ENCODE data around the gene MOCOS. TPM values are rescaled to one million over a fixed set of nuclear protein-coding genes. Genes with fewer than 3 reads are reported as not detected.
A peak's percentile ranks its signal among the peaks of the same experiment; 100 is the strongest.

MOCOS gene
- total RNA-seq, 1 donor from 2014 or later = 0.38 TPM

DNA sequence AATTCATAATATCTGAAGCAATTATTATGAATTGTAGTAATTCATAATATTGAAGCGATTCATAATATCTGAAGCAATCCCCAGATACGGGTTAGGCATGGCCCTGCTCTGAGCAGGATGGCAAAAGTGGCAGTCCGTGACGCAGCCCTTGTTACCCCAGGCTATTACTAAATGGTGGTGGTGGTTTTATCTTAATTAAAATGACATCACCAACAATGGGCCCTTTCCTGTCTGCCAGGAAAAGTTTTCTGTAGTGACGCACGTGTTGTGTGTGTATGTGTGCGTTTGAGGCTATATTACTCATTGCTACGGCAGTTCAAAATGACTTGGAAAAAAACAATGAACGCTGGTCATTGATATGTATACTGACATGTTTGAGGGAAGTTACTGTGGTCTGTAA, 10.6 kb upstream of the MOCOS start:
- DNase-seq (ENCODE audit: missing footprints) (no peak), ATAC-seq (no peak)
- intact Hi-C loops (cut with DNase I) = no loop called here

DNA sequence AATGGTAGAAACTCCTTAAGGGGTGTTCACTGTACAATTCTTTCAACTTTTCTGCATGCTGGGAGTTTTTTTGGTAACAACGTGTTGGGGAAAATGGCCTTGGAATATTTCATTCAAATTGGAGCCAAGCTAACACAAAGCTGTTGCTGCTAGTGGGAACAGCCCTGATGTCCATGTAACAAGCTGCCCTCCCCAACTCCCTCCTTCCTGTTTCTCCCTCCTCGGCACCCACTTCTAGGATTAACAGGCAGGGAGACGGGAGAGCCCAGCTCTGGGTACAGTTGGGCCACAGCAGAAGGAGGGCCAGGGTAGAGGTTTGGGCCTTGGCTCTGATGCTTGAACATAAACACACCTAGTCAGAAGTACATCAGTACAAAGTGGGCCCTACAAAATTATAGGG, 9.4 kb upstream of the MOCOS start:
- intact Hi-C loops (cut with DNase I) = no loop called here
- DNase-seq (ENCODE audit: missing footprints) = no peak

DNA sequence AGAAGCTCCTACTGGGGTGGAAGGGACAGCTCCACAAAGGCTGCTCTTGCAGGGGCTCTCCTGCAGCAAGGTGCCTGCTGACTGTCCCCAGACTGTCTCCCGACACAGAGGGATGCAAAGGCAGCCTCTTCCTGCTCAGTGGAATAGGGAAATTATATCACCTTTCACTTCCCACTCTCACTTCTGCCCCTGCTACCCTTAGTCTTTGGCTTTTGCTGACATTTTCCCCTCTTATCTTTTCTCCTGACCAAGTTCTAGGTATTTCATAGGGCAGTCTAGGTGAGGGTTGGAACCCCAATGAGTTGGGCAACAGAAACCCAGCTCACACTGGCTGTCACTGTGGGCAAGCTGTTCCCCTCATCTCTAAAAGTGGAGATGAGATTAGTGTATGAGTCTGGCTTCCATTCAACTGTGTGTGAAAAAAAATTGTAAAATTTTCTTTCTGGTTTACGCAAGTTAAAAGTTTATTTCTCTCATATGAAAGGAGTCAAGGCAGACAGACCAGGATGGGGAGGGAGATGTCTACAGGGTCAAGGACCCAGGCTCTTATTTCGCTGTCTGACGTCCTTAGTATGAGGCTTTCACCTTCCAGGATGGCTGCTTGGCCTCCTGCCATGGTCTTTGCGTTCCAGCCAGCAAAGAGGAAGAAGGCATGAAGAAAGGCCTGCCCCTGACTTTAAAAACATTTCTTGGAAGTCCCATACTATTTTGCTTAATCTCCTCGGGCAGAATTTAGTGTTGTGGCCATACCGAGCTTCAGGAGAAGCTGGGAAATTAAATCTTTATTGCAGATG, 7.5 kb upstream of the MOCOS start:
- DNase-seq (ENCODE audit: missing footprints) (peak; percentile 84), ATAC-seq (peak; percentile 48)
- intact Hi-C loops (cut with DNase I) = no loop called here

More for the DNA sequence above, 9.4 kb upstream of the MOCOS start:
- ATAC-seq = no peak

DNA sequence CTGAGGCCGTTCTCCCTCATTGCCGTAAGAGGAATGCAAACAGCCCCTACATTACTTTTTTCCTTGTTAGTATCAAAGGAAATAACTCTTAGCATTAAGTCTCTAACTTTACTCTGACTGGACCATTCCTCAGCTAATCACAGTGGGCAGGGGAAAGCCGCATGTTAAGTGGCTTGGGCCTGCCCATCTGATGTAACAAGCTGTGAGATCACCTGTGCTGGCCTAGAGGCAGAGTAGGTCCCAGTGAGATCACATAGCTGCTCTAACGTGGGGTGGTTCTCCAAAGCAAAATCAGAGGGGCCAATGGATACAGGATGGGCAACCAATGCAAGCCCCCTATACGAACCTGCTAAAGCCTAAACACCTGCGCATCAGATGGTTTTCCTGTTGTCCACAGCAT, 5.9 kb upstream of the MOCOS start:
- DNase-seq (ENCODE audit: missing footprints) (no peak), ATAC-seq (no peak)
- intact Hi-C loops (cut with DNase I) = no loop called here

DNA sequence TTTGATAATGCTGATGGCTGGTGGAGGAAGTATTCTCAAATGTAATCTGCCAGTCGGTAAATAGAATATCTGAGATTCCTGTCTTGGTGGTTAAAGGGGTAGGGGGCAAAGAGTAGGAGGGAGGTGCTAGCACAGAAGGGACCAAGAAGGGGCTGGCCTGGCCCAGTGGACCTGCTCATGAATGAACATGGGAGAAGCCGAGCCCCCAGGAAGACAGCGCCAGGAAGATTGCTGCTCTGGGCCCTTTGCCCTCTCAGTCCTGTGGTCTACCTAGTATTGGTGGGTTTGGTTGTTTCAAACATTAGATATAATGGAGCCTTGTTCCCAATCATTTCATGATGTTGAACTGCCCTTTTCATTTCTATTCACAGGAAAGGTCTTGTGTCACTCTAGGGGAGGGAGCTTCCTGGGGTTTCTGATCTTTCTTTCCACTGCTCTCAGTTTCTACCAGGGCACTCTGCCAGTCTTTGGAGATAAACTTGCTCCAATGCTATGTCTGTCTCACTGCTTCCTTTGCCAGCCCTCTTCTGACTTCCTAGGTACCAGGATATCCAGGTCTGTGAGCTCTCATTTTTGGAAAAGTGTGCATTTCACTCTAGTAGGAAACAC, 5.3 kb upstream of the MOCOS start:
- DNase-seq (ENCODE audit: missing footprints) (no peak), ATAC-seq (peak; percentile 43)
- intact Hi-C loops (cut with DNase I) = no loop called here

DNA sequence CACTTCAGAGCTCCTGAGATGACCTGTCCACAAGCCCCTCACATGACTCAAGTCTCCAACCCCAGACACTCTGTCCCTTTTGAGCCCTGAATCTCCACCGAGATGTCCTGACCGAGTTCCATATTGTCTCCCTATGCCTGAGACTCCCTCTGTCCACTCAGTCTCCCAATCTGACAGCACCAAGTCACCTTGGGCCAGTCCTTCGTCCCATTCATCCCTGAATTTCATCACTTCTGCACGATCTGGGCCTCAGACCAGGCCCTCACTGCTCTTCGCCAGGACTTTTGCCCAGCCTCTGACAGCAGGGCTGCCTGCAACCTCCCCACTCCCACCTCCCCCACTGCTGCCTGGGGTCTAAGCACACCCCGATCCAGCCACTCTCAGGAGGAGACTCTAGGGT, 4.3 kb upstream of the MOCOS start:
- intact Hi-C loops (cut with DNase I) = no loop called here
- ATAC-seq (no peak), DNase-seq (ENCODE audit: missing footprints) (no peak)

DNA sequence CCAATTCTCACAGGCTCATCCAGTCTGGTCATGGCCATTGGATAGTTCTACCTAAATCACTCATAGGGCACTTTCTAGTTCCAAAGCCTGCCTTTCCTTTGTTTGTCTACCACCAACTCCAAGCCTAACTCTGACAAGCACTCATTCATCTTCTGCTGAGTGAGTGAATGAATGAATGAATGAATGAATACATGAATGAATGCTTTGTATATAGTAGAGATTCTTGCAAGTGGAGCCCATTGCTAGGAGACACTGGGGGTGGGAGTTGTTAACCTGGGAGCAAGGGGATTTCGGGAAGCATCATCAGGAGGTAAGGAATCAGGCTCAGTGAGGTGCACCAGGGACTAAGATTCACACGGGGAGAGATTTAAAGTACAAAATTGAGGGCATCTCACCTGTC, 3.3 kb upstream of the MOCOS start:
- intact Hi-C loops (cut with DNase I) = no loop called here
- DNase-seq (ENCODE audit: missing footprints) = no peak
- no peak for ATAC-seq

DNA sequence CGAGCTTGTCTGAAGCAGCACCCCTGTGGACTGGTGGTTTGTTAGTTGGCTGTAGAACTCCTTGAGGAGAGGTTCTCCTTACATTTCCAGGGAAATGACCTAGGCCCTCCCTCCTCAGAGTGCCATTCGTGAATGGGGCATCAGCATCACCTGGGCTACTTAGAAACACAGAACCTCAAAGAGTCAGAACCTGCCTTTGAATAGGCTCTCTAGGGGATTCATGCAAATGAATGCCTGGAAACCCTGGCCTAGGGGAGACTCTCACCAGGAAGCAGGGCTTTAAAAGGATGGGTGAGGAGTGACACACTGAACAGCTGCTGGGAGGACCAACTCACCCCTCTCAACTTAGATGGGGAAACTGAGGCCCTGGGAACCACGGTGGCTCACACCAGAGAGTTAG, 2.1 kb upstream of the MOCOS start:
- ATAC-seq (no peak), DNase-seq (ENCODE audit: missing footprints) (no peak)
- intact Hi-C loops (cut with DNase I) = loop anchor here (5.0 kb wide), 1 partner anchor 97 kb away; no protein-coding TSS in a partner anchor

DNA sequence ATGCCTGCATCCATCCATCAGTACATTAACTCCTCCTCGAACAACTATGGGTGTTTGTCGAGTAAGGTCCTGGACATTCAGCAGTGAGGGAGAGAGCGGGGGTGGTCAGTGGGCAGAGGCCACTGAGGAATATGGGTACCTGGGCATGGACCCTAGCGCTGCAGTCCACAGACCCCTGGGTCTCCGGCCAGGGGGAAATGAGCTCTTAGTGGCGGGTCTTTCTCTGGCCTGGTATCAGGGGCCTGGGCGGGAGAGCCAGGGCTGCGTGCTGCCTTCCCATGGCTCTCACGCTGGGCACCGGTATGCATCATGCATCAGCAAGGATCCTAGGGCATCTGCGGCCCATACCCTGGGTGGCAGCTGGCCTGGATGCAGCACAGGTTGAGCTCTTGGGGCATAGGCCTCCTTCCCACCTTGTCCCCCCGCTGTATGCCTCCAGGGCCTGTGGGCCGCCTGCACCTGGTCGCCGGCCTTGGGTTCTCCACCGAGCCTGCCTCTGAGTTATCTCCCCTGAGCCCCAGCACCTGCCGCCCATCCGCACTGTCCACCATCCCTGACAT, 1.3 kb upstream of the MOCOS start:
- ATAC-seq (no peak), DNase-seq (ENCODE audit: missing footprints) (no peak)
- intact Hi-C loops (cut with DNase I) = loop anchor here (5.0 kb wide), 1 partner anchor 96 kb away; no protein-coding TSS in a partner anchor

DNA sequence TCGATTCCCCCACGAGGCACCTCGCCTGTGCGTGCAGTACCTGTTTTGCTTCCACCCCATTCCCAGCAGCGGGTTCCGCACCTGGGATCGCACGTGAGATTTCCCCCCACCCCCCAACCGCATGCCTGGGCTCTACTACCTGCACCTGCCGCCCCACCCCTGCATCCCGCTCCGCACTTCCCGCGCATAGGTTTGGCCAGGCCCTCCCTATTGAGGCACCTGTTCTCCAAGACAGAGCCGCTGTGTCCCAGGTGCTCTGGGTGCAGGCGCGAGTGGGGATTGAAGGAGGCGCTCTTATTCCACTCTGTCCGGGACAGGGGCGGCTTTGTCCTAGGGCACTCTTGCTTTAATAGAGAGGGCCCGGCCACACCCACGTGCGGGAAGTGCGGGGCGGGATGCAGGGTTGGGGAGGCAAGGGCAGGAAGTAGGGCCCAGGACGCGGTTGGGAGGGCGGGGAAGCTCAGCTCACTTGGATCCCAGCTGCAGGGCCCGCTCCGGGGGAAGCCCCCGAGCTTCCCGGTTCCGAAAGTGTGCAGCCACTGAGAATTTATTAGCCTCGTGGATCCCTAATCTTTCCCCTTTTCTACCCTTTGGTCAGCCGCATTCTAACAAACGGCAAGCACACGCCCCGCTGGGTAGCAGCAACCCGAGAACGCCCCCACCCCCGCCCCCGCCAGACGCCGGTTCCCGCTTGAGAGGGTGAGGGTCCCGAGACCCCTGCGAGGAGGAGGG, 670 bp upstream of the MOCOS start:
- ATAC-seq = peak; percentile 36
- intact Hi-C loops (cut with DNase I) = loop anchor here (5.0 kb wide), 1 partner anchor 96 kb away; no protein-coding TSS in a partner anchor
- peak; percentile 73 for DNase-seq (ENCODE audit: missing footprints)

DNA sequence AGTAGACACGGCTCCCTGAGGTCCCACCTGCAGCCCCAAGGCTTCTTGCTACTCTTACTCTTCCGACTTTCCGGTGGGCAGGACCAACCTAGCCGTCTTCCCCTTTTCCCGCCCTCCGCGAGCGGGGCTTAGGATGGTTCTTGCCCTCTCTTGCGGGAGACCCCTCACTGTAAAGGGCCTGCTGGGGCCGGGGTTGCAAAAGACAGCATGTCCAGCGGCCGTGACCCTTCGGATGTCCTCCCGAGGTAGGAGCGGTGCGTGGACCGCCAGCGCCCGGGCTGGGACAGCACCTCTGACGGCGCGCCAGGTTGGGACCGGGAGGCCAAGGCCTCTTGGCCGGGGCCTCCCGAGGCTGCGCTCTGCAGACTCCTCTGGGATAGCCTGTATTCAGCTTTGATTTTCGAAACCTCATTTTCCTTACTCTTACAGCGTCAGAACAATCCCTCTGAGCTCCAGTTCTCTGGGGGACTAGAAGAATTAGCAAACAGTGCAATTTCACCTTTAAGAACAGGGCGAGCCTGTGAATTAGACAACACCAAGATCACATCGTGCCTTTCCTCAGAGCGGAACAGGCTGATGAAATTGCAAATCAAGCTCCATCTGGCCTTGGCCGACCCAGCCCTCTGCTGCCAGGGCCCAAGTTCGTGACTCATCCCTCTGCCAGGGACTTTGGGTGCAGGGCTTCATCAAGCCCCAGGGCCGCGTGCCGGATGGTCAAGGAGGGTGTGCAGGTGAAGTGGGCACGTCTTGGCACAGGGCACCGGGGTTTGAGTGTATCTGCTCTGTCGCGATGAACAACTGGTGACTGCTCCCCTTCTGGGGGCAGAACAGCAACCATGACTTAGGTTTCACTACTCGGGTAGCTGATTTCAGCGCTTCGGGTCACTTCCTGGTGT, 777 bp downstream of the MOCOS start:
- DNase-seq (ENCODE audit: missing footprints) = no peak
- intact Hi-C loops (cut with DNase I) = loop anchor here (5.0 kb wide), 1 partner anchor 94 kb away; no protein-coding TSS in a partner anchor
- peak; percentile 21 for ATAC-seq

DNA sequence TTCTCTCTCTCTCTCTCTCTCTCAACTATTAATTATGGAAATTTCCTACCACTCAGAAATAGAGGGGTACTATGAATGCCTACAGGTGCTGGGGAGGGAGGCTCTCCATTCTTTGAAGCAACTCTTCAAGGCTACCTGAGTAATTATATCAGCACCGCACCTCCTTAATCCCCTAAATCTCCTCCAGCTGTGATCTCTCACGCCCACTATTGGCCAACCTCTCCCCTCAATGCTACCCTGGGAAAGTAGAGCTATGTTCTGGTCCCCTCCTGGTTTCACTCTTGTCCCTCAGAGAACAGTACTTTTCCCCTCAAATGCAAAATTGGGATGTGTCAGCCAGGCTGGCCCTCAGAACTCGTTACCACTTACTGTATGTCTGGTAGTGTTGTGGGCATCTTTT, 1.6 kb downstream of the MOCOS start:
- DNase-seq (ENCODE audit: missing footprints) = no peak
- no peak for ATAC-seq
- intact Hi-C loops (cut with DNase I) = loop anchor here (5.0 kb wide), 1 partner anchor 93 kb away; no protein-coding TSS in a partner anchor

DNA sequence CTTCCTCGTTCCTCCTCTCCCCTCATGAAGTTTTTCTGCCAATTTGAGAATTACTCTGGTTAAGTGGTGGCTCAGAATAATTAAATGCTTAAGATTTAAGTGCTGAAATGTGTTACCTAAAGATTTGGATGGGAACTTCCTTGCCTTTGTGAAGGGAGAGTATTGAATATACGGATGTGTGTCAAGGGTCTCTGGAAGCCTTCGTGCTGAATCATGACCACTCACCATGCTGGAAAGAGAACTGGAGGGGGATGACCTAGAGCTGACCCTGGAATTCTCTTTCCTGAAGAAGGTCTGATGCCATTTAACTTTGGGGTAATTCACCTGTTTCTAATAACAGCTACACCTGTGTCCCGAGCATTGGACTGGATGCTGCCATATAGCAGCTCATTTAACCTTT, 2.2 kb downstream of the MOCOS start:
- no peak for DNase-seq (ENCODE audit: missing footprints)
- ATAC-seq = no peak
- intact Hi-C loops (cut with DNase I) = loop anchor here (5.0 kb wide), 1 partner anchor 93 kb away; no protein-coding TSS in a partner anchor

DNA sequence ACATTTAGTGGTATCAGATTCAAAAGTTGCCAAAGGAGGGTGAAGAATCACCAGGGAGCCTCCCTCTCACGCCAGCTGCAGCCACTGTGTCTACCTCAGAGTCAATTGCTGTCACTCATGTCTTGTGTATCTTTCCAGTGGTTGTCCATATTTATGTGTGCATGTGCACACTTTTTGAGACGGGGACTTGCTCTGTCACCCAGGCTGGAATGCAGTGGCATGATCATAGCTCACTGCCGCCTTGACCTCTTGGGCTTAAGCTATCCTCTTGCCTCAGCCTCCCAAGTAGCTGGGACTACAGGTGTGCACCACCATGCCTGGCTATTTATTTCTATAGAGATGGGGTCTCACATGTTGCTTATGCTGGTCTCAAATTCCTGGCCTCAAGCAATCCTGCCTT, 4.0 kb downstream of the MOCOS start:
- ATAC-seq (no peak), DNase-seq (ENCODE audit: missing footprints) (no peak)

DNA sequence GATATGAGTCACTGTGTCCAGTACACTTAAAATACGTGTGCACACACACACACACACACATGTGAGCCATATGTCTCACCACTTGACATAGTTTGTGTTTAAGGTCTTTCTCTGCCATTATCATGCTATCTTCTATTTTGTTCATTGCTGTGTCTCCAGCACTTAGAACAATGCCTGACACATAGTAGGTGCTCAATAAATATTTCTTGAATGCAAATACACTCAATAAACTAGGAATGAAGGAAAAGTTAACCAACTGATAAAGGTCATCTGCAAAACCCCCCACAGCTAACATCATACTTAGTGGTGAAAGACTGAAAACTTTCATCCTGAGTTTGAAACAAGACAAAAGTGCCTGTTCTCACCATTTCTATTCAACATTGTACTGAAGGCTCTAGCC, 4.4 kb downstream of the MOCOS start:
- no peak for DNase-seq (ENCODE audit: missing footprints)
- no peak for ATAC-seq
- intact Hi-C loops (cut with DNase I) = no loop called here

More for the DNA sequence above, 4.0 kb downstream of the MOCOS start:
- intact Hi-C loops (cut with DNase I) = no loop called here

DNA sequence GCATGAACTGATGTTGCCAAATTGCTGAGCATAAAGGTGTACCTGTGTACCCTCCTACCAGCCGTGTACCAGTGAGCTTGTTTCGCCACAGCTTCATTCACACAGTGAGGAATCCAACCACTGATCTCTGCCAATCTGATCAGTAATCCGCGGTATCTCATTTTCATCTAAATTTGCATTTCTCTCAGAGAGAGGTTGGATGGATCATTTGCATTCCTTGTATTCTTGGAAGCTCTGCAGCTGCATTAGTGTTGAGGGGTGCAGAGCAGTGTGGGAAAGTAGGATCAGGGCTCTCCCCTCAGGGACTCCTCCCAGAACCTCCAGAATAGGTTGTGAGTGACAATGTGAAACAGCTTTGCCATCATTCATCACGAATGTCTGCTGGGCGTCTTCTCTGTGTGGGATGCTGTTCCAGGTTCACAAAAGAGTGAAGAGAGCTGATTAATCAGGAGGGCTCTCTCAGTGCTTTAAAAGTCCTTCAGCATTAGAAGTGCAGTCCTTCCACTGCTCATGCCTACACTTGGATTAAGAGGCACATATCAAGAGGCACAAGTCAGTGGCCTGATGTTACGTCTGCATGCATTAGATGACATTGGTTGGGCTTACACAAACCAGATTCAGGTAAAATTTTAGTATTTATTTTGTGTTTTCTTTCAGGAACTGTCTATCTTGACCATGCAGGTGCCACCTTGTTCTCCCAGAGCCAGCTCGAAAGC, 7.5 kb downstream of the MOCOS start:
- DNase-seq (ENCODE audit: missing footprints) (no peak), ATAC-seq (no peak)
- intact Hi-C loops (cut with DNase I) = no loop called here

DNA sequence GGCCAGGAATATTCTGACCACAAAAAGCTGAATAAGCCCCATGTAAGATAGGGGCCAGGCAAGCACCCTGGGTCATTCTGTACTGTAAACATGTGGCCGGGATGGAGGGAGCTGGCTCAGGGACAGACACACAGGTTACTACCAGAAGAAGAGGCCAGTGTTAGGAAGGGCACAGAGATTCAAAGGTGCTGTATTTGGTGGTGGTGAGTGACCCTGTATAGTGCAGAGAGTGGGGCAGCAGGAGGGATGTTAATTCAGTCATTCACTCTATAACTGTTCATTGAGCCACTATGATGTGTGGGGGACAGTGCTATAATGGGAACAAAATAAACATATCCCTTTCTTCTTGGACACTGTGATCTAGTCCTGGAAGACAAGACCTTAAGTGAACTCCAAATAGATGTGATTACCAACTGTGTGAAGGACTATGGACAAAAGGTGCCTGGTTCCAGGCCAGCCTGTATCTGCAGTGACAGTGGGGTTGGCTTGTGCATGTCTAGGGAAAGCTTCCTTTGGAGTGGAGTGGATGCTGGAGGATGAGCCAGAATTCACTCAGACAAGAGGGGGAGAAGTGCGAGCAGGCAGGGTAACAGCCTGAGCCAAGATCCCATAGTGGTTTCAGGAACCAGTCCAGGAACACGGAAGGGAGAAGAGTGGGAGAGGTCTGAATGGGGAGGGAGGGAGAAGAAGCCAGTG, 8.3 kb downstream of the MOCOS start:
- DNase-seq (ENCODE audit: missing footprints) = no peak
- intact Hi-C loops (cut with DNase I) = no loop called here
- ATAC-seq = peak; percentile 79

Data from Right ventricle myocardium inferior (tissue), 1 donor.